Rectal smooth muscle tissue (tissue), 1 donor: Measurements from ENCODE around the gene CXorf58.
"Not testable (repeated sequence)": the region's sequence is repeated elsewhere in the genome, so short reads cannot be mapped to it uniquely, and the experiment has no call there.

ENCODE experiments used
- H3K27ac ChIP-seq: one replicate; pipeline ENCODE4 v1.7.0; 2013; ENCODE audit warnings: low read depth, low read length, inconsistent platforms
- H3K27me3 ChIP-seq: one replicate; pipeline ENCODE4 v1.7.0; 2013; ENCODE audit warnings: low read length; ENCODE audit not compliant: control insufficient read depth, insufficient read depth
- H3K36me3 ChIP-seq: one replicate; pipeline ENCODE4 v1.7.0; 2013; ENCODE audit warnings: low read length; ENCODE audit not compliant: control insufficient read depth, insufficient read depth
- H3K4me1 ChIP-seq: one replicate; pipeline ENCODE4 v1.7.0; 2013; ENCODE audit warnings: low read length; ENCODE audit not compliant: control insufficient read depth, insufficient read depth
- H3K4me3 ChIP-seq: one replicate; pipeline ENCODE4 v1.7.0; 2013; ENCODE audit warnings: low read length
- H3K9ac ChIP-seq: one replicate; pipeline ENCODE4 v1.7.0; 2013; ENCODE audit warnings: low read length

CXorf58 gene

GRCh38 chrX:23887451-23887850, 20.4 kb upstream of the CXorf58 start:
- Histone ChIP-seq H3K4me3 (no peak overlapping the region), H3K27ac (no peak overlapping the region), H3K27me3 (no peaks in the 10 kb centered on the region), H3K36me3 (no peaks in the 10 kb centered on the region), H3K9ac (no peak overlapping the region), H3K4me1 (no peaks in the 10 kb centered on the region)

DNA sequence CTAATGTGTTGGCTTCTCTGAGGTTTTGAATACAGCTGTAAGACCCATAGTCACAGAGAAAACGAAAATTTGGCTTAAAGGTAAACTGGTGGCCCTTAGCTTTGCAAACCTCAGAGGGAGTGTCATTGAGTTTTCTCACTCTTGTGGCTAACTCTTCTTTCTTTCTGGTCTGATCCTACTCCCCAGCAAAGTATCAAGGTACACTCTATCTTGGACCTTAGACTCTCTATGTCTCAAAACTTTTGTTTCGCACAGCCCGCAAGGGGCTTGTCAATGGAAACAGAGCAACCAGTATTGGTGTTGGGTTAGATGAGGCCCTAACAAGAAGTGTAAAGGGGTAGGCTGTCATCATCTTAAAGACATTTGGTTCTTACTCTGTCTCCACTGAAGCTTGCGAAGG, 19.9 kb upstream of the CXorf58 start:
- H3K9ac ChIP-seq = no peak overlapping the region

GRCh38 chrX:23888887-23889501, 18.8 kb upstream of the CXorf58 start:
- Histone ChIP-seq H3K9ac (no peak overlapping the region), H3K4me3 (no peak overlapping the region), H3K27me3 (no peaks in the 10 kb centered on the region), H3K27ac (no peak overlapping the region), H3K4me1 (no peaks in the 10 kb centered on the region), H3K36me3 (no peaks in the 10 kb centered on the region)

More for the DNA sequence above, 19.9 kb upstream of the CXorf58 start:
- Histone ChIP-seq H3K27me3 (no peaks in the 10 kb centered on the region), H3K4me1 (no peaks in the 10 kb centered on the region), H3K27ac (no peak overlapping the region), H3K4me3 (no peak overlapping the region), H3K36me3 (no peaks in the 10 kb centered on the region)

GRCh38 chrX:23890933-23891332, 16.9 kb upstream of the CXorf58 start:
- no peaks in the 10 kb centered on the region for H3K4me1 ChIP-seq
- H3K27ac ChIP-seq = no peak overlapping the region
- no peaks in the 10 kb centered on the region for H3K36me3 ChIP-seq
- H3K27me3 ChIP-seq = no peaks in the 10 kb centered on the region
- no peak overlapping the region for H3K4me3 ChIP-seq
- H3K9ac ChIP-seq = no peak overlapping the region

DNA sequence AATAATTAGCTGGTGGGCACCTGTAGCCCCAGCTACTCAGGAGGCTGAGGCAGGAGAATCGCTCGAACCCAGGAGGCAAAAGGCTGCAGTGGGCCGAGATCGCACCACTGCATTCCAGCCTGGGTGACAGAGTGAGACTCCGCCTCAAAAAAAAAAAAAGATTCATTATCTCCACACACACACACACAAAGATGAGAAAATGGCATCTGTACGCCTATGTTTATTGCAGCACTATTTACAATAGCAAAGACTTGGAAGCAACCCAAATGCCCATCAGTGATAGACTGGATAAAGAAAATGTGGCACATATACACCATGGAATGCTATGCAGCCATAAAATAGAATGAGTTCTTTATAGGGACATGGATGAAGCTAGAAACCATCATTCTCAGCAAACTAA, 12.8 kb upstream of the CXorf58 start:
- H3K4me3 ChIP-seq, H3K27me3 ChIP-seq, H3K36me3 ChIP-seq, H3K9ac ChIP-seq, H3K27ac ChIP-seq, H3K4me1 ChIP-seq: not testable (repeated sequence)

GRCh38 chrX:23896539-23896938, 11.3 kb upstream of the CXorf58 start:
- not testable (repeated sequence) for H3K4me1 ChIP-seq, H3K4me3 ChIP-seq, H3K27ac ChIP-seq, H3K36me3 ChIP-seq, H3K9ac ChIP-seq, H3K27me3 ChIP-seq

- Histone ChIP-seq H3K4me1 (no peaks in the 10 kb centered on the region), H3K36me3 (no peaks in the 10 kb centered on the region), H3K27me3 (no peaks in the 10 kb centered on the region), H3K4me3 (no peak overlapping the region), H3K9ac (no peak overlapping the region), H3K27ac (no peak overlapping the region)
Observed at GRCh38 chrX:23896981-23897380, 10.8 kb upstream of the CXorf58 start.

DNA sequence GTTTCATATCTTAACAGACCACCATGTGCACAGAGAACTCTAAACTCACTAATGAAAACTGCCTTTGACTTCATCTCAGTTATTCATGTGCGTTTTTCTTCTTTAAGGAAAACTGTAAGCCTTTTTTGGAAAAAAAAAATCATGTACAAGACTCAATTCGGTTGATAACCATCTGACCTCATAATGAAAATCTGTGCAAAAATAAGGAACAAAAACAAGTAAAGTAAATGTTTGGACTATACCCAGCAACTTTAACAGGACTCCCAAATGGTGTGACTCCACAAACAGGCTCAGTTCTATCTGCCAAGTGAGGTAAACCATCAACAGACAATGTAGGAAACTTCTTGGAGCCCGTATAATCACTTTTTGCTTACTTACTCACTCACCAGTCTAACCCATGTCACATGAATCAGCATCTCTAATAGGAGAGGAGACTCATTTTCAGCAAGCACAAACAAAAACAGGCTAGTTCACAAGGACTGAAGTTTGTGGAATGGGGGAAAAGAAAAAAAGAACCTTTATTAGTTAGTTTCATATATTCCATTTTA, 9.3 kb upstream of the CXorf58 start:
- no peaks in the 10 kb centered on the region for H3K36me3 ChIP-seq
- no peak overlapping the region for H3K9ac ChIP-seq
- H3K4me1 ChIP-seq = no peaks in the 10 kb centered on the region
- H3K4me3 ChIP-seq = no peak overlapping the region
- no peak overlapping the region for H3K27ac ChIP-seq
- H3K27me3 ChIP-seq = no peaks in the 10 kb centered on the region

DNA sequence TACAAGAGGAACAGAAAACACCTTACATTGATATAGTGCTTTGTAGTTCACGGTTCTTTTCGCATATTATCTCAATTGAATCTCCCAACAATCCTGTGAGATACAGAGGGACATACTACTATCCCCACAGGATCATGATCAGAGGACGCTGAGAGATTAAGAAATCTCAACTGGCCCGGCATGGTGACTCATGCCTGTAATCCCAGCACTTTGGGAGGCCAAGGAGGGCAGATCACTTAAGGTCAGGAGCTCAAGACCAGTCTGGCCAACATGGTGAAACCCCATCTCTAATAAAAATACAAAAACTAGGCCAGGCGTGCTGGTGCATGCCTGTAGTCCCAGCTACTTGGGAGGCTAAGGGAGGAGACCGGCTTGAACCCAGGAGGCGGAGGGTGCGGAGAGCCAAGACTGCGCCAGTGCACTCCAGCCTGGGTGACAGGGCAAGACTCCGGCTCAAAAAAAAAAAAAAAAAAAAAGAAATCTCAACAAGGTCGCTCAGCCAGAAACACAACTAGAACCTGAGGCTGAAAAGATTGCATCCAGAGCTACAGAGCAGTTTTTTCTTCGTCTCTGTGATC, 7.5 kb upstream of the CXorf58 start:
- Histone ChIP-seq H3K27me3 (no peaks in the 10 kb centered on the region), H3K9ac (no peak overlapping the region), H3K4me3 (no peak overlapping the region), H3K4me1 (no peaks in the 10 kb centered on the region), H3K36me3 (no peaks in the 10 kb centered on the region), H3K27ac (no peak overlapping the region)

DNA sequence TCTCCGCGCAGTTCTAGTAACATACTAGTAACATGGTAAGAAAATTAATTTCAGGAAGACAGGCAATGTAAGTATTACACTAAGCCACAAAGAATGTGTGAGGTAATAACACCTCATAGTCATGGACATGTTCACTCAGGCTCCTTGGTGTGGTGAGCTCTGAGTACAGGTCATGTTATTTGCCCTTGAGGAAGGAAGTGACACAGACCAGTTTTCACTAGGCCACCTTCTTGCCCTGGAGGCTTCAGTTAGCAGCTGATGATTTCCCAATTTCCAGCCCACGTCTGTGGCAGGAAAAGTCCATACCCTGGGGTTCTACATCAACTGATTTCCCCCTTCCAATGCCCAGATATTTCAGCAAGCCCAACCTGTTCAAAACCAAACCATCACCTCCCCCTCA, 6.7 kb upstream of the CXorf58 start:
- peak overlapping the region; percentile 19 for H3K27ac ChIP-seq
- H3K9ac ChIP-seq = no peak overlapping the region
- H3K4me3 ChIP-seq = no peak overlapping the region
- H3K27me3 ChIP-seq = no peaks in the 10 kb centered on the region
- H3K4me1 ChIP-seq = no peaks in the 10 kb centered on the region
- no peaks in the 10 kb centered on the region for H3K36me3 ChIP-seq

- no peaks in the 10 kb centered on the region for H3K36me3 ChIP-seq
- H3K4me1 ChIP-seq = no peaks in the 10 kb centered on the region
- H3K27ac ChIP-seq = peak overlapping the region; percentile 19
- H3K27me3 ChIP-seq = no peaks in the 10 kb centered on the region
- H3K9ac ChIP-seq = no peak overlapping the region
- peak overlapping the region; percentile 22 for H3K4me3 ChIP-seq
Observed at GRCh38 chrX:23901805-23902204, 6.0 kb upstream of the CXorf58 start.

DNA sequence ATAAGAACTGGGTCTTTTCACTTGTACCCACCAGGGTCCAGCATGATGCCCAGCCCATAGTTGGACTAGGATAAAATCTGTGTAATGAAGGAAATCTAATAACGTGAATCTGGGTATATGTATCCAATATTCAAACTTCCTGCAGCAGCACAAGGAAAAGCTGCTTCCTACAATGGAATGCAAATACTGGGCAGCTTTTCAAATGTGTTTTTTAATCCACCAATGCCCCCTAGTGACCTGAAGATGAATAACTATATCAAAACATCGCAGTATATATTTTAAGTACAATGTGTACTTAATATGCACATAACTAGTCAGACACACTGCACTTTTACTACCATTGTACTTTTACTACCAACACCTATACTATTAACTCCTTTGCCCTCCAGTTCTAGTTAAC, 5.4 kb upstream of the CXorf58 start:
- Histone ChIP-seq H3K4me1 (no peaks in the 10 kb centered on the region), H3K36me3 (no peaks in the 10 kb centered on the region), H3K27ac (no peak overlapping the region), H3K4me3 (peak overlapping the region; percentile 22), H3K9ac (no peak overlapping the region), H3K27me3 (no peaks in the 10 kb centered on the region)

DNA sequence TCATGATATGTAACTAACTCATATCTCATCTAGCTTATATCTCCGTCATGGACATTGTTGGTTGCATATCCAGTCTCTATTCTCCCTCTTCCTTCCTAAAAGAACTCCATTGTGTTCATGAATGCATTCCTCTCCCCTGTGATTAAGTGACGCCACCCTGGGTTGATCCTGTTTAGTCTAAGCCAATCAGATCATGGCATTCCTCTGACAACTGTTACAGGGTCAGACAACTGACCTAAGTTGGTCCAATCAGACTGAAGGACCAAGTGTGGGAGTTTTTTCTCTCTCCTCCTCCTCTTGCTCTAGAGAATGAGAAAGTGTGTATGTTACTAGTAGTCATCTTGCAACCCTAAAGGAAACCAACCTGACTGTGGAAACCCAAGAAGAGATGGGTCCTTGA, 3.7 kb upstream of the CXorf58 start:
- H3K27me3 ChIP-seq = no peaks in the 10 kb centered on the region
- H3K27ac ChIP-seq = no peak overlapping the region
- no peaks in the 10 kb centered on the region for H3K36me3 ChIP-seq

More for the DNA sequence above, 3.7 kb upstream of the CXorf58 start:
- Histone ChIP-seq H3K4me1 (no peaks in the 10 kb centered on the region), H3K9ac (no peak overlapping the region), H3K4me3 (no peak overlapping the region)
